HG03103 (cell line): ENCODE measurements around the gene RPTOR.

Source experiments
- ATAC-seq: cut with Tn5 transposase; IDR thresholded peaks from one replicate; pipeline ENCODE4 v1.9.1; 2021; ENCODE audit warnings: low read depth; ENCODE audit not compliant: unreplicated experiment

RPTOR gene

GRCh38 chr17:80996422-80997305 is 452.0 kb downstream of the RPTOR start:
- no peak for ATAC-seq

- ATAC-seq, result no peak
Measured at GRCh38 chr17:80997424-80998117, 452.9 kb downstream of the RPTOR start.

DNA sequence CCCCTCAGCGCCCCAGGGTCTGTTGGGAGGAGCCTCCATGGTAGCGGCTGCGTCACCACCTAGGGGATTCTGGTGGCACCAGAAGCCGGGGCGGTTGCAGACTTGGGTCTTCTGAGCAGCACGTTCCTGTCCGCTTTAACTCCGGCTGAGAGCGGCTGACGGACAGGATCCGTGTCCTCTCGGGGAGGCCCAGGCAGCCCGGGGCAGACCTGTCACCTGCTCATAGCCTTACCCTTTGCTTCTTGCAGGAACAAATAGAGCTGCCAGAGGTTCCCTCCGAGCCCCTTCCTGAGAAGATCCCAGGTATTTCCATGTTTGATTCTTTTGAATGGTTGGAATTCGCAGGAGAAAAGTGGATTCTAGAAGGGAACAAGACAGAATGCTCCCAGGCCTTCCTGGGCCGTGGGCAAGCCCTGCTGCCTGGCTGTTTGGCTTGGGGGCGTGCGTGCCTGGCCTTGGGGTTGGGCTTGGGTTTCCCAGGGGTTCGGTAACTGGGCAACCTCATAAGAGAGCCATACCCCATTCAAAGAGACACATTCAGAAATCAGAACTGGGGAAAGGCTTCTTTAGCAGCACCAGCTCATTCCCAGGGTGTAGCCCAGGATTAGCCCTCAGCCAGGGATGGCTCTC is 453.6 kb downstream of the RPTOR start:
- ATAC-seq, result no peak

DNA sequence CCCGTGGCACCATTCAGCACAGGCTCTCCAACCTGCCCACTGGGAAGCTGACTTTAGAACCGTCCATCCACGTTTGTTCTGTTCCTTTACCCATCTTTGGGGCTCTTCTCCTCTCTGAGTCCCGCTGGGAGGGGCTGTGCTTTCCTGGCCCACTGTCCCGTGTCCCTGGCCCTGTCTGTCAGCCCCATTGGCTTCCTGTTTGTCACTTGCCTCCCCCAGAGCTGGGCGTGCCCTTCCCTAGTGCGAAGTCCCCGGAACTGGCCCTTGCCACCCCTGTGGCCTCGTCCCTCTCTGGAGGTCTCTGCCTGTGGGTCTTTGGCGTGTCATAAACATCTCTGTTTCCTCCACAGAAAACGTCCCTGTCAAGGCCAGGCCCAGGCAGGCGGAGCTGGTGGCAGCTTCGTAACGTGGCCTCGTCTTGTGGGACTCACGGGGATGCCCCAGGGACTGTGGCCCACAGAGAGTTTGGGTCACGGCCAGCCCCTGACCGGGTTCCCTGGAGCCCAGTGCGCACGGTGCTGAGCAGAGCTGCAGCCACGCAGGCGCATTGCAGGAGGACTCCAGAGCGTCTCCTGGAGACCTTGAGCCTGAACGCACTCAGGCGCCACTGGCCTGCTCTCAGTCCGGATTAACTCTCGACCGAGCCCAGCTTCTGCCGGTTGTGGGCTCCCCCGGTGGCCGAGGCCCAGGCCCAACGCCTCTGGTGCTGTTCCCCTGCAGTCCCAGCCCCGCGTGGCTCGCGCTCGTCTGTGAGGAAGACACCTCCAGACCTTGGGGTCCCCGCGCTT is 454.3 kb downstream of the RPTOR start:
- no peak for ATAC-seq

- no peak for ATAC-seq
Measured at GRCh38 chr17:80999536-81000333, 455.1 kb downstream of the RPTOR start.

GRCh38 chr17:81000334-81000630 is 455.6 kb downstream of the RPTOR start:
- no peak for ATAC-seq

- ATAC-seq, result no peak
Measured at GRCh38 chr17:81000631-81001357, 456.2 kb downstream of the RPTOR start.

DNA sequence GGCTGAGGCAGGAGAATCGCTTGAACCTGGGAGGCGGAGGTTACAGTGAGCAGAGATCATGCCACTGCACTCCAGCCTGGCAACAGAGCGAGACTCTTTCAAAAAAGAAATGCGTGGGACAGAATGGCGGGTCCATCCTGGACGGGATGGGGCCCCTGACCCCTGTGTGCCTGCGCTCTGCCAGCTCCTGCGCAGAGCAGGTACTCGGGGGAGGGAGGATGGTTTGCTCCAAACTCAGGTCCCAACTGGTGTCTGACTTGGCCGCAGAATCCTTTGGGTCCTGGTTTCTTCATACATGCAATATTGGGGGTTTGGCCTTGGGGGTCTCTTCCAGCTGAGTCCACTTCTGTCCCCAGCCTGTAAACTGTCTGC is 457.4 kb downstream of the RPTOR start:
- ATAC-seq, result no peak

DNA sequence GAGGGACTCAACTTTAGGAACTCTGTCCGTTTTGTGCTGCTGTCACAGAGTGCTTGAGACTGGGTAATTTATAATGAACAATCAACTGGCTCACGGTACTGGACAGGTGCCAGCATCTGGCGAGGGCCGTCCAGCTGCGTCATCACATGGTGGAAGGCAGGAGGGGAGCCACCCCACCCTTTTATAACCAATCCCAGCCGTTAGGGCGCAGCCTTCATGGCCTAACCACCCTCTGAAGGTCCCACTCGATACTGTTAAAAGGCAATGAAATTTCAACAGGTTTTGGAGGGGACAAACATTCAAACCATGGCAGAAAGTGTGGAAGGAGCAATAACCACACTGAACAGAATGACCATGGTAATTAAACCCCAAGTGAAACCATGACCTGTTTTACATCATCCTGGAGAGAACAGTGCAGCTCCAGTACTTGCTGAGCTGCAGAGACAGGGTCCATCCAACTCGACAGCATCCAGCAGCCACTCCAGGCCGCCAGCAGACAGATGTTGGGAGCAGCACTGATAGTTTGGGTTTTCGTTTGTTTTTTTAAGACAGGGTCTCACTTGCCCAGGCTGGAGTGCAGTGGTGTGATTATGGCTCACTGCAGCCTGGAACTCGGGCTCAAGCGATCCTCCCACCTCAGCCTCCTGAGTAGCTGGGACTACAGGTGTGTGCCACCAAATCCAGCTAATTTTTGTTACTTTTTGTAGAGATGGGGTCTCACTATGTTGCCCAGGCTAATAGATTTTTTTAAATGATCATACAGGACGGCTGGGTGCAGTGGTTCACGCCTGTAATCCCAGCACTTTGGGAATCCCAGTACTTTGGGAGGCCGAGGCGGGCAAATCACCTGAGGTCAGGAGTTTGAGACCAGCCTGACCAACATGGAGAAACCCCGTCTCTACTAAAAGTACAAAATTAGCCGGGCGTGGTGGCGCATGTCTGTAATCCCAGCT is 458.0 kb downstream of the RPTOR start:
- no peak for ATAC-seq

DNA sequence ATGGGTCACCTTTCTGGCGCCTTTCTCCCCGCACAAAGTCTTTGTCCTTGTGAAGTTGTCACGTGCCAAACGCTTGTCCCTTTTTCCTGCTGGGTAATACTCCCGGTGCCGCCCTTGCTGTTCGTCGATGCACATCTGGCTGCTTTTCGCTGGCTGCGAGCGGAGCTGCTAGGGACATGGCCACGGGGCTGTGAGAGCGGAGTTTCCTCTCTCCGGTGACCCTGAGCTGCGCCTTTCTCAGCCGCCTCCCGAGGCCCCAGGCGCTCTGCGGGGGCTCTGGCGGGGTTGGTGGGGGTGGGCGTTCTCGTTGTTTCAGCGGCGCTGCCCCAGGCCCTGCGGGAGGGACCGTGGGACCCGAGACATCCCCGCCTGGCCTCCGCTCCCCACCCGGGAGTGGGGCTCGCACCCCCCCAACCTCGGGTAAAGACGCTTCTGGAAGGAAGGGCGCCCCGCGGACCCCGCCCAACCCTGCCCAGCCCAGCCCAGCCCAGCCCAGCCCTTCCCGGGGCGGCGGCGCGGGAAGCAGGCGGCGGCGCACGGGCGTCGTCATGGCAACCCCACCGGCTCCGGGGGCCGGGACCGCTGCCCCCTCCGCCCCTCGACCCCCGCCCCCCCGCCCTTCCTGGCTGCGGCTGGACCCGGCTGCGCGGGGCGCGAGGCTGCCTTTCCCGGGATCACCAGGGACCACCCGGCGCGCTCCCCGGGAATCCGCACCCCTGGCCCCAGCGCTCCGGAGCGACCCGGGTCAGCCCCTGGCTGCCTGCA is 459.3 kb downstream of the RPTOR start:
- ATAC-seq, result no peak

DNA sequence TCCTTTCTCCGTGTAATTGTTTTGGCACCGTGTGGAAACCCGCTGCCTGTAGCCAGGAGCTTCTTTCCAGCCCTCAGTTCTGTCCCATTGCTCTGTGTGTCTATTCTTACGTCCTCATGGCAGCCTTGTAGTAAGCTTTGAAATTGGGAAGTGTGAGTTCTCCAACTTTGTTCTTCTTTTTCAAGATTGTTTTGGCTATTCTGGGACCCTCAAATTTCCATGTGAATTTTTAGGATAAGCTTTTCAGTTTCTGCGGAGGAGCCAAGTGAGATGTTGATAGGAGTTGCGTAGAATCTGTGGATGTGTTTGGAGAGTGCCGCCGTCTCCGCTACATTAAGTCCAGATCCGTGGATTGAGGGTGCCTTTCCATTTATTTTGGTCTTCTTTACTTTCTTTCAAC is 462.3 kb downstream of the RPTOR start:
- ATAC-seq, result no peak

DNA sequence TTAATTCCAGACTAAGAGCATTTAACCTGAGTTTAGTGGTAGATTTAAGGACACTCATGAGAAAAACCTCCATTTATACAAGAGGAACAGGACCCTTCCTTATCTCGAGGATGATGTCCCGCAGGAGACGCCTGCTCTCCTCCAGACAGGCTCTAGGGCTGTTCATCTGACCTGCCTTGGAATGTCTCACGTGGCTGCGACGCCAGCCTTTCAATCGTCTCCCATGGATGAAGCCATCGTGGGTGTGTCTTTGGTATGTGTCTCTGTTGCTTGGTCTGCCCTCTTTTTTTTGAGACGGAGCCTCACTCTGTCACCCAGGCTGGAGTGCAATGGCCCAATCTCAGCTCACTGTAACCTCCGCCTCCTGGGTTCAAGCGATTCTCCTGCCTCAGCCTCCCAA is 463.5 kb downstream of the RPTOR start:
- ATAC-seq, result no peak

DNA sequence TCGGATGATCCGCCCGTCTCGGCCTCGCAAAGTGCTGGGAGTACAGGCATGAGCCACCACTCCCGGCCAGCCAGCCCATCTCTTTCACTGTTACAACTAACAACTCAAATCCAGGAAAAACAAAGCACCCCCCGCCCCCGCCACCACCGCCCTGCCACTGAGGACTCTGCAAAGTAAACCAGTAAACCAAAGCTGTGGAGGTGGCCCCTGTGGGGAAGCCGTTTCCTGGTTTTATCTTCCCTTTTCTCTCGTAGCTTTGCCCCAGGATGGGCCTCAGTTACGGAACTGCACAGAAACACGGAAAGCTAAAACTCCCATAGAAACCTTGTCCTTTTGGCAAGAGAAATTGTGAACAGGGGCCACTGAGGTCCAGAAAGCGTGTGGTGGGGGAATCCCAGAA is 464.5 kb downstream of the RPTOR start:
- no peak for ATAC-seq

DNA sequence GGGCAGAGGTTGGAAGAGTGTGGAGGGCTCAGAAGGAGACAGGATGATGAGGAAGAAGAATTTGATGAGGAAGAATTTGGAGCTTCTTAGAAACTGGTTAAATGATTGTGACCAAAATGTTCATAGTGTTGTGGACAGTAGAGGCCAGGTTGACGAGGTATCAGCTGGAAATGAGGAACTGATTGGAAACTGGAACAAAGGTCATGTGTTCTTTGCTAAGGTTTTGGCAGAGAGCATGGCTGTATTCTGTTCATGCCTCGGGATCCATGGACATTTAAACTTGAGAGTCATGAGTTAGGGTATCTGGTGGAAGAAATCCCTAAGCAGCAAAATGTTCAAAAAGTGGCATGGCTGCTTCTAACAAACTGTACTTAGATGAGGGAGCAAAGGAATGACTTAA is 466.3 kb downstream of the RPTOR start:
- ATAC-seq, result no peak

GRCh38 chr17:81011951-81012350 is 467.3 kb downstream of the RPTOR start:
- no peak for ATAC-seq

DNA sequence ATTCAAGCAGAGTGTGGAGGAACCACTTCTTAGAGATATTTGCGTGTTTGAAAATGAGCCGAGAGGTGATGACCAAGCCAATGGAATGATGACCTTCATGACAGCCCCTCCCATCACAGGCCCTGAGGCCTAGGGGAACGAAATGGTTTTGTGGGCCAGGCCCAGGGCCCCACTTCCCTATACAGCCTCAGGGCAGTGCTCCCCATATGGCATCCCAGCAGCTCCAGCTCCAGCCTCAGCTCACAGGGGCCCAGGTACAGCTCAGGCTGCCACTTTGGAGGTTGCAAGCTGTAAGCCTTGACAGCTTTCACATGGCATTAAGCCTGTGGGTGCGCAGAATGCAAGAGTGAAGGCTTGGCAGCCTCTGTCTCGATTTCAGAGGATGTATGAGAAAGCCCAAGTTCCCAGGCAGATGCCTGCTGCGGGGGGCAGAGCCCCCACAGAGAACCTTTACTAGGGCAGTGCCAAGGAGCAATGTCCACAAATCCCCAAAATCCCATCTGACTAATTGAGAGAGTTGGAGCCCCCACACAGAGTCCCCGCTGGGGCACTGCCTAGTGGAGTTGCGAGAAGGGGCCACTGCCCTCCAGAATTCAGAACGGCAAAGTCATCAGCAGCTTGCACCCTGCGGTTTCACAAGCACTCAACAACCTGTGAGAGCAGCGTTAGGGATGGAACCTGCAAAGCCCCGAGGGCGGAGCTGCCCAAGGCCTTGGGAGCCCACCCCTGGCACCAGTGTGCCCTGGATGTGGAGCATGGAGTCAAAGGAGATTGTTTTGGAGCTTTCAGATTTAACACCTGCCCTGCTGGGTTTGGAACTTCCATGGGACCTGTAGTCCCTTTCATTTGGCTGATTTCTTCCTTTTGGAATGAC is 468.2 kb downstream of the RPTOR start:
- ATAC-seq, result no peak

GRCh38 chr17:81013642-81014041 is 469.0 kb downstream of the RPTOR start:
- ATAC-seq, result no peak
